ENCODE results near the gene MMD. TPM values are rescaled to one million over a fixed set of nuclear protein-coding genes. Genes with fewer than 3 reads are reported as not detected.
A peak's percentile ranks its signal among the peaks of the same experiment; 100 is the strongest.

Gene MMD
- total and polyA plus RNA-seq, 2 of the 13 experiments (the other 11 are each of a cell fraction or from before 2014, with no cell fraction given), result 121 to 225 TPM

DNA sequence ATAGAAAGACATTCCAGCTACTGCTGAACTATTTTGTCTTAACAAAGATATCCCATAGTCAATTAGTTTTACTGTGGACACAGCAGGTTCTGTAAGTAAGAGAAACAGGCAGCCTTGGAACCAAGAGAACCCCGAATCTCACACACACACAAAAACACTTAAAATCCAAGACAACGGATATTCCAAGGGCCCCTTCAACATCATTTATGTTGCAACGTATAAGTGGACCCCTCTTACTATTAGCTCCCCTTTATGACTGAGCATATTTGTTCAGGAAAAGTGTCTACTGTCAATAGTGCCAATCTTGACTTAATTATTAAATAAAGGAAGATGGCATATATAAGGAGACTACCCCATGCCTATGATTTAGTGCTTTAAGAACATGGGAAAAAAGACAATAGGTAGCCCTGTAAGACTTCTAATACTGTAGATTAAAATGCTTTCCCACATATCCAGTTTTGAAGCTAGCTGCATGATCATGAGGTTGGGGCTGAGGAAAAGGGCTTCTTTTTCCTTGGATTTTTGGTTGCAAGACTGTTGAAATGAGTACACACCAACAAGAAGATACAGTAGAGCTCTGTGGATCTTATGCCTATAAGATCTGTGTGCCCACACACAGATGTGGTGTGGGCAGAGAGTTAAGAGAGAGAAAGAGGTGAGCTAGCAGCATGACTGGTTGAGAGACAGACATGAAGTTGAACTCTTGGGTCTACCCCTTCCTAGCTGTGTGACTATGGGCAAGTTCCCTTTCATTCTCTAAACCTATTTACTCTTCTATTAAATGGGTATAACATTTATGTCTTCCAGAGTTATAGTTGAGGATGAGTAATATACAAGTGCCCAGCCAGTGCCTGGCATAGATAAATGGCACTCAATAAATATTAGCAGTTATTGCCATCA is 3.0 kb downstream of the MMD start (continued):
- TF ChIP-seq, protein P1, sequence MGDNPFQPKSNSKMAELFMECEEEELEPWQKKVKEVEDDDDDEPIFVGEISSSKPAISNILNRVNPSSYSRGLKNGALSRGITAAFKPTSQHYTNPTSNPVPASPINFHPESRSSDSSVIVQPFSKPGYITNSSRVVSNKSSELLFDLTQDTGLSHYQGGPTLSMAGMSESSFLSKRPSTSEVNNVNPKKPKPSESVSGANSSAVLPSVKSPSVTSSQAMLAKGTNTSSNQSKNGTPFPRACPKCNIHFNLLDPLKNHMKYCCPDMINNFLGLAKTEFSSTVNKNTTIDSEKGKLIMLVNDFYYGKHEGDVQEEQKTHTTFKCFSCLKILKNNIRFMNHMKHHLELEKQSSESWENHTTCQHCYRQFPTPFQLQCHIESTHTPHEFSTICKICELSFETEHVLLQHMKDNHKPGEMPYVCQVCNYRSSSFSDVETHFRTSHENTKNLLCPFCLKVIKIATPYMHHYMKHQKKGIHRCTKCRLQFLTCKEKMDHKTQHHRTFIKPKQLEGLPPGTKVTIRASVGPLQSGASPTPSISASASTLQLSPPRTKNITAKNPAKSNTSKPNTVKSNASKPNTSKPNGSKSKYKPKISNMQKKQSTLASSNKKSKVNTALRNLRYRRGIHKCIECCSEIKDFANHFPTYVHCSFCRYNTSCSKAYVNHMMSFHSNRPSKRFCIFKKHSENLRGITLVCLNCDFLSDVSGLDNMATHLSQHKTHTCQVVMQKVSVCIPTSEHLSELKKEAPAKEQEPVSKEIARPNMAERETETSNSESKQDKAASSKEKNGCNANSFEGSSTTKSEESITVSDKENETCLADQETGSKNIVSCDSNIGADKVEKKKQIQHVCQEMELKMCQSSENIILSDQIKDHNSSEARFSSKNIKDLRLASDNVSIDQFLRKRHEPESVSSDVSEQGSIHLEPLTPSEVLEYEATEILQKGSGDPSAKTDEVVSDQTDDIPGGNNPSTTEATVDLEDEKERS (CRISPR knock-in tag; IDR thresholded peaks at IDR 0.05), result 0 out of 2 replicates have a peak, but pooled peaks have one; percentile 22

- 91% methylated on average over 4 of the region's 4 CpGs for WGBS (ENCODE audit: low lambda C conversion rate)
- Histone ChIP-seq H3K79me2 (ENCODE audit: insufficient read depth, low read length) (peaks cover 91% of the 10 kb centered on the region), H3K4me3 (replicated peaks in 1 of 3; ENCODE audit: insufficient read depth in 1 of 3, low read depth in 2 of 3, low read length in 3 of 3) (peak overlapping the region in 2 of 3 experiments; percentile 0 to 99; a peak in 2 of 6 replicates), H3K36me3 (replicated peaks in 1 of 2; ENCODE audit: control insufficient read depth in 1 of 2, insufficient read depth in 2 of 2, low read length in 2 of 2) (peaks cover 4 to 51% of the 10 kb centered on the region in 2 experiments), H3K9me3 (ENCODE audit: low read length) (no peaks in the 10 kb centered on the region), H3K27me3 (ENCODE audit: control insufficient read depth in 1 of 2, insufficient read depth in 2 of 2, low read length in 2 of 2) (no peaks in the 10 kb centered on the region; a peak in 1 of 5 replicates), H3K27ac (ENCODE audit: extremely low read length, insufficient read depth, low read length) (peak overlapping the region; percentile 87), H2AFZ (ENCODE audit: low read length) (no peak overlapping the region), H4K20me1 (ENCODE audit: insufficient read depth, low read length) (no peaks in the 10 kb centered on the region), H3K4me1 (ENCODE audit: insufficient read depth, low read length) (peaks cover 83% of the 10 kb centered on the region), H3K4me2 (ENCODE audit: low read depth, low read length) (peak overlapping the region; percentile 92), H3K9ac (ENCODE audit: insufficient read depth, low read depth, low read length) (peak overlapping the region; percentile 45; the same call in 1 of the 2 replicates)
- in situ Hi-C loops (cut with HindIII; ENCODE audit: extremely low pct_ligation_motif_present, low pct_unique_long_range_greater_than_20kb), result no loop called here
- ChIA-PET POLR2A (interaction anchor here (0.8 to 9.0 kb wide), 10 partner anchors 9 to 97 kb away, joined by 3 to 127 read pairs (median 5); no protein-coding TSS in a partner anchor), CTCF (ENCODE audit: low intra/inter-chr PET ratio, low total read pairs) (no interaction called here)
- intact Hi-C loops (cut with micrococcal nuclease; ENCODE audit: unreplicated experiment), result no loop called here
- no TSS peak for BruUV-seq (replicated peaks)
- ATAC-seq (no peak), DNase-seq (ENCODE audit: low spot score) (no peak), FAIRE-seq (no peak)
- peak; percentile 27; the same call in 1 of the 2 replicates for TF ChIP-seq ZNF674 (CRISPR knock-in tag; IDR thresholded peaks at IDR 0.05; ENCODE audit: low read depth)
- no peak for TF ChIP-seq IRF9 (CRISPR knock-in tag; IDR thresholded peaks at IDR 0.05; ENCODE audit: borderline replicate concordance)
- 0 out of 2 replicates have a peak, but pooled peaks have one; percentile 51 for TF ChIP-seq ZNF709 (CRISPR knock-in tag; IDR thresholded peaks at IDR 0.05)
- TF ChIP-seq ZNF615 (CRISPR knock-in tag; IDR thresholded peaks at IDR 0.05; ENCODE audit: borderline replicate concordance), result 0 out of 2 replicates have a peak, but pooled peaks have one; percentile 41
- peak; percentile 45; the same call in 1 of the 2 replicates for TF ChIP-seq KDM2A (CRISPR knock-in tag; IDR thresholded peaks at IDR 0.05; ENCODE audit: borderline replicate concordance, low read depth)
- TF ChIP-seq AGO2 (optimal IDR thresholded peaks at IDR 0.05; ENCODE audit: low read depth, low read length), result peak; percentile 51
- no peak for TF ChIP-seq HNF4G (IDR thresholded peaks at IDR 0.05; ENCODE audit: borderline replicate concordance, low read depth, low read length)
- no peak for TF ChIP-seq HNF4G (CRISPR knock-in tag; IDR thresholded peaks at IDR 0.05; ENCODE audit: borderline replicate concordance, low read depth)
- peak; percentile 42; the same call in 1 of the 2 replicates for TF ChIP-seq ZNF350 (CRISPR knock-in tag; IDR thresholded peaks at IDR 0.05; ENCODE audit: borderline replicate concordance, low read depth)
- TF ChIP-seq KDM5B (CRISPR knock-in tag; IDR thresholded peaks at IDR 0.05; ENCODE audit: borderline replicate concordance), result peak; percentile 18; the same call in 1 of the 2 replicates
- TF ChIP-seq FOXA1 (IDR thresholded peaks at IDR 0.05), result no peak
- TF ChIP-seq FOXA1 (CRISPR knock-in tag; IDR thresholded peaks at IDR 0.05), result peak; percentile 21; the same call in 1 of the 2 replicates
- no peak for TF ChIP-seq PHF20 (CRISPR knock-in tag; IDR thresholded peaks at IDR 0.05)
- 0 out of 2 replicates have a peak, but pooled peaks have one; percentile 18 for TF ChIP-seq HOXD1 (CRISPR knock-in tag; IDR thresholded peaks at IDR 0.05)
These were observed 4.0 kb downstream of the MMD start for GRCh38 chr17:55417411-55418268.
